ENCODE data around the gene TTLL8.

GRCh38 chr22:50001388-50002231, 56.5 kb downstream of the TTLL8 start:
- TF ChIP-seq GLI4 (tag by site-specific recombination; IDR thresholded peaks at IDR 0.05) (no peak), GLIS1 (tag by site-specific recombination; IDR thresholded peaks at IDR 0.05) (no peak), ZNF26 (tag by site-specific recombination; IDR thresholded peaks at IDR 0.05) (no peak), MEIS1 (CRISPR knock-in tag; IDR thresholded peaks at IDR 0.05; ENCODE audit: borderline replicate concordance) (no peak), CTCF (tag by site-specific recombination; IDR thresholded peaks at IDR 0.05) (no peak), TCF7L2 (IDR thresholded peaks at IDR 0.05; ENCODE audit: borderline replicate concordance, low read depth, low read length) (no peak), ZNF391 (tag by site-specific recombination; IDR thresholded peaks at IDR 0.05; ENCODE audit: borderline replicate concordance, low read depth) (no peak)

Measured in HEK293 (cell line).